Brain pericyte (primary cell): ENCODE measurements around the gene GGTLC2.
"Not testable (repeated sequence)": the region's sequence is repeated elsewhere in the genome, so short reads cannot be mapped to it uniquely, and the experiment has no call there.

Experiments used
- DNase-seq: peaks from one replicate; pipeline ENCODE4 v3.0.0-alpha.2; 2012; ENCODE audit warnings: low read depth, low spot score

Gene GGTLC2

GRCh38 chr22:22667966-22668880, 23.8 kb downstream of the GGTLC2 start:
- no peak for DNase-seq

GRCh38 chr22:22669093-22669492, 24.7 kb downstream of the GGTLC2 start:
- no peak for DNase-seq

GRCh38 chr22:22670076-22670795, 25.8 kb downstream of the GGTLC2 start:
- DNase-seq: no peak

- no peak for DNase-seq
Observed at GRCh38 chr22:22671506-22671905, 27.1 kb downstream of the GGTLC2 start.

- no peak for DNase-seq
Observed at GRCh38 chr22:22673099-22673498, 28.7 kb downstream of the GGTLC2 start.

- no peak for DNase-seq
Observed at GRCh38 chr22:22673628-22674027, 29.2 kb downstream of the GGTLC2 start.

GRCh38 chr22:22674467-22674866, 30.1 kb downstream of the GGTLC2 start:
- DNase-seq: no peak

GRCh38 chr22:22678970-22679369, 34.6 kb downstream of the GGTLC2 start:
- no peak for DNase-seq

GRCh38 chr22:22680396-22680795, 36.0 kb downstream of the GGTLC2 start:
- no peak for DNase-seq

- no peak for DNase-seq
Observed at GRCh38 chr22:22681221-22681739, 36.9 kb downstream of the GGTLC2 start.

- no peak for DNase-seq
Observed at GRCh38 chr22:22682196-22682595, 37.8 kb downstream of the GGTLC2 start.

- DNase-seq: no peak
Observed at GRCh38 chr22:22682807-22683667, 38.6 kb downstream of the GGTLC2 start.

GRCh38 chr22:22683668-22684361, 39.4 kb downstream of the GGTLC2 start:
- no peak for DNase-seq

- no peak for DNase-seq
Observed at GRCh38 chr22:22684580-22685561, 40.5 kb downstream of the GGTLC2 start.

GRCh38 chr22:22685586-22685985, 41.2 kb downstream of the GGTLC2 start:
- DNase-seq: no peak

GRCh38 chr22:22686202-22687115, 42.0 kb downstream of the GGTLC2 start:
- DNase-seq: not testable (repeated sequence)

GRCh38 chr22:22687638-22688500, 43.5 kb downstream of the GGTLC2 start:
- DNase-seq: no peak
